Loucy (cell line): Measurements from ENCODE around the gene SLPI.

ENCODE experiments used
- CTCF ChIP-seq: fragments of 200-600 bp; sonication (generic); conservative IDR thresholded peaks from 2 replicates; pipeline ENCODE4 v1.5.1; 2014; ENCODE audit warnings: mild to moderate bottlenecking, antibody characterized with exemption, low read length
- EZH2phosphoT487 ChIP-seq: fragments of 200-600 bp; IDR thresholded peaks from 2 replicates; pipeline ENCODE4 v1.6.1; 2018; ENCODE audit warnings: antibody characterized with exemption, mild to moderate bottlenecking, moderate library complexity, borderline replicate concordance

GRCh38 chr20:45212836-45213235 lies 41.5 kb downstream of the SLPI start:
- TF ChIP-seq CTCF (no peak), EZH2phosphoT487 (no peak)
